Stomach smooth muscle (tissue), 2 donors: Measurements from ENCODE around the gene GPRC5C.

Experiments
- H3K27ac ChIP-seq: one replicate; pipeline ENCODE4 v1.7.0; 2013; ENCODE audit warnings: mild to moderate bottlenecking, low read length, inconsistent platforms
- H3K27me3 ChIP-seq, 2 donors: one replicate each; pipeline ENCODE4 v1.7.0; 2013; ENCODE audit warnings: low read length in 2 of 2; ENCODE audit not compliant: insufficient read depth in 2 of 2, control insufficient read depth in 1 of 2
- H3K36me3 ChIP-seq, 2 donors: one replicate each; pipeline ENCODE4 v1.7.0; 2013; ENCODE audit warnings: low read length in 2 of 2; ENCODE audit not compliant: control insufficient read depth in 2 of 2, insufficient read depth in 2 of 2
- H3K4me1 ChIP-seq: one replicate; pipeline ENCODE4 v1.7.0; 2013; ENCODE audit warnings: low read length; ENCODE audit not compliant: control insufficient read depth, insufficient read depth
- H3K4me3 ChIP-seq, 2 donors: one replicate each; pipeline ENCODE4 v1.7.0; 2013; ENCODE audit warnings: low read length in 2 of 2
- H3K9ac ChIP-seq, 2 donors: one replicate each; pipeline ENCODE4 v1.7.0; 2013; ENCODE audit warnings: low read length in 2 of 2, mild to moderate bottlenecking in 1 of 2
- H3K9me3 ChIP-seq, 2 donors: one replicate each; pipeline ENCODE4 v1.7.0; 2013; ENCODE audit warnings: low read length in 2 of 2; ENCODE audit not compliant: control insufficient read depth in 2 of 2
- donor health status: healthy.
- donor health status: Pancreatic carcinoma.

The GPRC5C gene

GRCh38 chr17:74424657-74425056 is 7.2 kb upstream of the GPRC5C start:
- H3K4me3 ChIP-seq = no peak overlapping the region
- H3K27ac ChIP-seq = no peak overlapping the region
- no peaks in the 10 kb centered on the region for H3K36me3 ChIP-seq
- no peaks in the 10 kb centered on the region for H3K4me1 ChIP-seq
- no peak overlapping the region for H3K9ac ChIP-seq
- no peaks in the 10 kb centered on the region for H3K9me3 ChIP-seq
- peaks cover 0 to 8% of the 10 kb centered on the region in 2 donors for H3K27me3 ChIP-seq

GRCh38 chr17:74426551-74427047 is 5.3 kb upstream of the GPRC5C start:
- Histone ChIP-seq H3K4me1 (peaks cover 16% of the 10 kb centered on the region), H3K9me3 (no peaks in the 10 kb centered on the region), H3K27ac (no peak overlapping the region), H3K36me3 (no peaks in the 10 kb centered on the region), H3K27me3 (peaks cover 0 to 11% of the 10 kb centered on the region in 2 donors), H3K4me3 (no peak overlapping the region), H3K9ac (no peak overlapping the region)

DNA sequence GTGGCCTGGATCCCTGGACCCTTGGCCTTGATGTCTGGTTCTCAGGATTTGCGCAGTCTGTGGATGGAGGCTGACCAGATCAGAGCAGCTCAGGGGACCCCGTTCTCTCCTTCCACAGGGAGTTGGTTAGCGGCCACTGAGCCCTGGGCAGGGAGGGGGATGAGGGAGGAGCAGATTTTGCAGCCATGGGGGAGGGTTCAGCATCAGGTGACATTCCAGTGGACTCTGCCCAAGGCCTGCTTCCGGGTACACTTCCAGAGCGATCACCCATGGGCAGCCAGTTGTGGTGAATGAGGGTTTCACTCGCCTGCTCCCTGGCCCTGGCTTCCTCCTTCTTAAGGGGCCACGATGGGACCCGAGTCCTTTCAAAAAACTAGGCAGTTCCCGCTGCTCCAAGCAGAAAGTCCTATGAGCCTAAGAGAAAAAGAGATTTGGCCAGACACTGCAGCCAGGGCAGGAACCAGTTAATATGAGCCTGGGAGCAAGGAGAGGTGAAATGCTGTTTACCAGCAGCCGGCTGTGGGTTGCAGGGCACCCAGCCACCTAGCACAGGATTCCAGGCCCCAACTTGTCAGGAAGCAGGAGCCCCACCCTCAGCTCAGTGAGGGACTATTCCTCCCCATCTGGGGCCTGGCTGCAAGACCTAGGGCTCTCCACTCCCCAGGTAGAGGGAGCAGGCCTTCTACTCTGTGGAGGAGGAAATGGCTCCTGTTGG is 4.7 kb upstream of the GPRC5C start:
- Histone ChIP-seq H3K4me3 (no peak overlapping the region), H3K4me1 (peaks cover 20% of the 10 kb centered on the region), H3K9me3 (no peaks in the 10 kb centered on the region), H3K9ac (no peak overlapping the region), H3K36me3 (no peaks in the 10 kb centered on the region), H3K27me3 (peaks cover 0 to 11% of the 10 kb centered on the region in 2 donors), H3K27ac (no peak overlapping the region)

- peaks cover 0 to 8% of the 10 kb centered on the region in 2 donors for H3K27me3 ChIP-seq
- H3K27ac ChIP-seq = no peak overlapping the region
- no peak overlapping the region for H3K4me3 ChIP-seq
- no peaks in the 10 kb centered on the region for H3K36me3 ChIP-seq
- H3K9me3 ChIP-seq = no peaks in the 10 kb centered on the region
- H3K4me1 ChIP-seq = peaks cover 21% of the 10 kb centered on the region
- H3K9ac ChIP-seq = no peak overlapping the region
Measured at GRCh38 chr17:74427763-74428153, 4.1 kb upstream of the GPRC5C start.

DNA sequence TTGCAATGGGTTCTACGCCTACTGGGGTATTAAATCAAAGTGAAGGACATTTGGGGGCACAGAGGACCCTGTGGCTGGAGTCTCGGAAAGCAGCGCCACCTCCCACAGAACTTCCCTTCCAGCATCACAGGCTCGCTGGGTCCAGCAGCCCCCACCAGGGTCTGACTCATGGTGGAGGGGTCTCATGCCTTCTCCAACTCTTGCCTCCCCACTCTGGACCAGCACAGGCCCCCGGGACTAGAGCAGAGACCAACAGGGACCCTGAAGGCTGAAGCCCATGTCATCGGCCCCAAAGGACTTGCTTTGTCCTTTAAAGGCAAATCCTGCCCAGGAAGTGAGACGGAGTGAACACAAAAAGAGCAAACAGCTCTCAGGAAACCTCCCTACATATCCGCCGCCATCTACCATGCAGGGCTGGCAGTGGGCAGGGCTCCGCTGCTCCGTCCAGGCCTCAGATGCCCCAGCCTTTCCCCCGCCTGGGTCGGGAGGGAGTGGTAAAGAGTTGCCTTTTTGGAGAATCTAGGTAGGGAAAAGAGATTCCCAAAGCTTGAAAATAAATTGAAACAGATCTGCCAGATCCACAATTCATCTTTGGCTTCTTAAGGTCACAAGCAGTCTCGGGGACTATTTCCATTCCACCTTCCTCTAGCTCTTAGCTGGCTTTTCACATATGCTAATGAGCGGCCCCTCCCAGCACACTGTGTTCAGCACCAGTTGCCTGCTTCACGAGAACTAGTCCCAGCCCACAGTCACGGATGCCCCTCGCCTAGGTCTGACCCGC is 2.1 kb upstream of the GPRC5C start:
- Histone ChIP-seq H3K9me3 (no peaks in the 10 kb centered on the region), H3K27ac (peak overlapping the region; percentile 95), H3K4me1 (peaks cover 24% of the 10 kb centered on the region), H3K9ac (peak overlapping the region; percentile 77 to 87), H3K27me3 (peaks cover 0 to 7% of the 10 kb centered on the region in 2 donors), H3K36me3 (no peaks in the 10 kb centered on the region), H3K4me3 (peak overlapping the region; percentile 83 to 88)

DNA sequence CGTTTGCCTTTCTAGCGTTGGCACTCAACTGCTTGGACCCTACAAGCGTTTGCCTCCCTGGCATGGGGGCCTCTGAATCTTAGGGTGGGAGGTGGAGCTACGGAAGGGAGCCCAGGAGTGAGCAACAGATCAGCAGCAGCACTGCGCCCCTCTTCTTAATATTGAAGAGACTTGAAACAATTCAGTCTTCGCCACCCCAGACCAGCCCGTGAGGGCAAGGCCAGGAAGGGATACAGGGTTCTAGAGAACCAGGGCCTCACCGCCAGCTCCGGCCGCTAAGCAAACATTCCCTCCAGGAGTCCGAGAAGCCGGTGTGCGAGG is 1.5 kb upstream of the GPRC5C start:
- Histone ChIP-seq H3K36me3 (no peaks in the 10 kb centered on the region), H3K9me3 (no peaks in the 10 kb centered on the region), H3K27me3 (peaks cover 0 to 3% of the 10 kb centered on the region in 2 donors), H3K9ac (peak overlapping the region; percentile 77 to 87), H3K27ac (peak overlapping the region; percentile 95), H3K4me1 (peaks cover 24% of the 10 kb centered on the region), H3K4me3 (peak overlapping the region; percentile 83 to 88)

DNA sequence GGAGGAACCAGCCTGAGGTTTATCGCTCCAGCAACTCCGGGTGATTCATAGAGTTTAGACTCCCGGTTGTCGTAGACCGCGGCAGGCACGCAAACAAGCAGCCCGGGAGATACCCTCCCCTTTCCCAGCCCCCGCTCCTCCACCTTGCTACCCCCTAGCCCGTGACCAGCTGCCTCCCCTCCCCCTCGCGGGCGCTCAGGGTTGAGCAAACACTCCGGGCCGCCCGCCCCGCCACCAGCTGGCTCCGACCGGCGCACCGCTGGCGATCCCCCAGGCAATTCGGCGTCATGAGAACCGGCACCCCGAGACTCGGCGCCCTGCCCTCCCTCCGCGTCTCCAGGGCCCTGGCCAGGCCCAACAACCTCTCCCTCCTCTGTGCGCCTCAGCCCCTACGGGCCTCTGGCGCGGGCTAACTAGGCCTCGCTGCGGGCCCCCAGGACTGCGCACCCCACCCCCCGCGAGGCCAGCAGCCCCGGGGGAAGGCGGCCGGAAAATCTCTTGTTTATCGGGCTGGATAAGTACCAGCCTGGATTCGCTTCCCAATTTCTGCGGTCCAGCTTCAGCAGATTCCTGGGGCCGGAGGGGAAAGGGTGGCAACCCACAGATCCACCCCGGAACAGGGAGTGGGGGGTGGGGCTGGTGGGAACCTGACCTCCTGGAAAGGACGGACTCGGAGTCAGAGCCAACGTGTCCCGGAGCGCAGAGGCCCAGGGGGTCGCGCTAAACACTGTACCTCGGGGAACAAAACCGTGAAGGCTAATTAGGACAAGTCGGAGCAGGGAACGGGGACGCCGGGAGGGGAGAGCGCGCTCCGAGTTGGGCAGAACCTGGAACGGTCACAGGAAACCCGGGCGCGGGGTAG is 951 bp upstream of the GPRC5C start:
- no peaks in the 10 kb centered on the region for H3K9me3 ChIP-seq
- peak overlapping the region; percentile 95 for H3K27ac ChIP-seq
- peaks cover 24% of the 10 kb centered on the region for H3K4me1 ChIP-seq
- H3K36me3 ChIP-seq = no peaks in the 10 kb centered on the region
- peak overlapping the region; percentile 83 to 88 for H3K4me3 ChIP-seq
- peaks cover 0 to 3% of the 10 kb centered on the region in 2 donors for H3K27me3 ChIP-seq
- H3K9ac ChIP-seq = peak overlapping the region; percentile 77 to 87

DNA sequence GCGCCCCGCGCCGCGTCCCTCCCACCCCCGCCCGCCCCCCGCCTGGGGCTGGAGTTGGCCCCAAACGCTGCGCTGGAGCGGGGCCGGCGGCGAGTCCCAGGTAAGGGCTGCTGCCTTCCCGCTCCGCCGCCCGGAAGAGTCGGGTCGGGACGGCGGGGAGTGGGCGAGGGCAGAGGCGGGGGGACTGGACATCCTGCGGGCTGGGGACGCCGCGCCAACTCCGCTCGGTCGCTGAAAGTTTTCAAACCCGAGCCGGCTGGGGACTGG is 469 bp downstream of the GPRC5C start:
- Histone ChIP-seq H3K4me1 (peaks cover 24% of the 10 kb centered on the region), H3K9ac (no peak overlapping the region), H3K27me3 (peaks cover 0 to 3% of the 10 kb centered on the region in 2 donors), H3K9me3 (no peaks in the 10 kb centered on the region), H3K4me3 (peak overlapping the region; percentile 83 to 88), H3K27ac (no peak overlapping the region), H3K36me3 (no peaks in the 10 kb centered on the region)

DNA sequence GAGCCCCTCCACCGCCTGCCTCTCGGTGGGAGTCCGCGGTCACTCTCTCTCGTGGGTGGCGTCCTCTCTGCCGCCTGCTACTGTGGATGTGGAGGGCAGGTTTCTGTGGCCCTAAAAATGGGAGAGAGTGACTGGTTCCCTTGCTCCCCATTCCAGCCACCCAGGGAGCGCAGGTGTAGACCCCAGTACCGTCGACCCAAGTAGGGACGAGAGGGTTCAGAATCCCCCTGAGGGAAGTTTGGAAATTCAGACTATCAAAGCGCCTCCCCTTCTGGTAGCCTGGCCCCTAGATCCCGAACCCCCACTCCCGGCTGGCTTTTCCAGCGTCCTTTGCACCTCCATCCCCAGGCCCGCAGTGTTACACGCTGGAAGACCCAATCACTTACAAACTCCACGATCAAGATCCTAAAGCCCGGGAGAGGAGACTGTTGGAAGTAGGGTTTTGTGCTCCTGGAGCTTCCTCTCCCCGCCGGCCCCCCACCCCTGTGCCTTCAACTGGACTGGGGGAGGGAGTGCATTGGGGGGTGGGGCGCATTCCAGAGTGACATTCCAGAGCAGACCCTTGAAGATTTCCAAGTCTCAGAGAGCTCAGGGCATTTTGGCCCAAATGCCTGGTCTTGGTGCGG is 991 bp downstream of the GPRC5C start:
- Histone ChIP-seq H3K9me3 (peaks cover 2 to 4% of the 10 kb centered on the region in 2 donors), H3K27ac (no peak overlapping the region), H3K36me3 (no peaks in the 10 kb centered on the region), H3K4me1 (peaks cover 24% of the 10 kb centered on the region), H3K27me3 (peaks cover 0 to 3% of the 10 kb centered on the region in 2 donors), H3K4me3 (peak overlapping the region; percentile 35 to 88), H3K9ac (peak overlapping the region; percentile 42 to 64)

DNA sequence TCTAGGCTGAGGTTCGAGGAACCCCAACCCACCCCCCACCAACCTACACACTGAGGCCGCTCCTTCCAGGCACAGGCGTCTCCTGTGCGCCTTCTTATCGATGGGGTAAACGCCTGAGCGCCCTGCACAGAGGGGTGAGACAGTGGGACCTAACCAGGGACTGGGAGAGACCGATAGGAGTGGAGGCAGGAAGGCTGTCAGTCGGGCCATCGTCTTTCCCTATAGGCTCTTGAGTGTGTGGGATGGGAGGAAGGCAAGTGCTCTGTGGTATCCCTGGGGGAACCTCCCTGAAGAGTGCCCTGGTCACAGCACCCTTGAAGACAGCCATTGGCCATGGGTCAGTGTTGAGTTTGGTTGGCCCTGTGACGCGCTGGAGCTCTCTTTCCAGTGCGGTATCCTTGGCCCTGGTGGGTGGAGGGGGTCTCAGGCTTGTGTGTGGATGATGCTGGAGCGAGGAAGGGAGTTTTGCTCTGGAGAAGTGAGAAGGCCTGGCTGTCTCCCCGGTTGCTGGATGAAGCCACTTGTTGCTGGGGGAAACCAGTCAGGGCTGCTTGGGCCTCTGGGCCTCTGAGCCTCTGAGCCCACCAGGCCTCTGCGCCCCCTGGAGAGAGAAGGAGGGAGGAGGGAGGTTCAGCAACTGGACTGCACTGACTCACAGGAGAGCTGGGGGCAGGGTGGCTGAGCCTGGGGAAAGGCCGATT is 1.7 kb downstream of the GPRC5C start:
- no peak overlapping the region for H3K27ac ChIP-seq
- peaks cover 2 to 4% of the 10 kb centered on the region in 2 donors for H3K9me3 ChIP-seq
- H3K27me3 ChIP-seq = peaks cover 0 to 3% of the 10 kb centered on the region in 2 donors
- peak overlapping the region in 1 of 2 donors; percentile 29 for H3K4me3 ChIP-seq
- H3K36me3 ChIP-seq = no peaks in the 10 kb centered on the region
- no peak overlapping the region for H3K9ac ChIP-seq
- peaks cover 24% of the 10 kb centered on the region for H3K4me1 ChIP-seq
